GM21526 (cell line): ENCODE measurements around the gene NADSYN1.

Experiments
- ATAC-seq: cut with Tn5 transposase; IDR thresholded peaks from one replicate; pipeline ENCODE4 v1.9.1; 2021; ENCODE audit warnings: moderate library complexity; ENCODE audit not compliant: unreplicated experiment, low FRiP score

NADSYN1 gene

DNA sequence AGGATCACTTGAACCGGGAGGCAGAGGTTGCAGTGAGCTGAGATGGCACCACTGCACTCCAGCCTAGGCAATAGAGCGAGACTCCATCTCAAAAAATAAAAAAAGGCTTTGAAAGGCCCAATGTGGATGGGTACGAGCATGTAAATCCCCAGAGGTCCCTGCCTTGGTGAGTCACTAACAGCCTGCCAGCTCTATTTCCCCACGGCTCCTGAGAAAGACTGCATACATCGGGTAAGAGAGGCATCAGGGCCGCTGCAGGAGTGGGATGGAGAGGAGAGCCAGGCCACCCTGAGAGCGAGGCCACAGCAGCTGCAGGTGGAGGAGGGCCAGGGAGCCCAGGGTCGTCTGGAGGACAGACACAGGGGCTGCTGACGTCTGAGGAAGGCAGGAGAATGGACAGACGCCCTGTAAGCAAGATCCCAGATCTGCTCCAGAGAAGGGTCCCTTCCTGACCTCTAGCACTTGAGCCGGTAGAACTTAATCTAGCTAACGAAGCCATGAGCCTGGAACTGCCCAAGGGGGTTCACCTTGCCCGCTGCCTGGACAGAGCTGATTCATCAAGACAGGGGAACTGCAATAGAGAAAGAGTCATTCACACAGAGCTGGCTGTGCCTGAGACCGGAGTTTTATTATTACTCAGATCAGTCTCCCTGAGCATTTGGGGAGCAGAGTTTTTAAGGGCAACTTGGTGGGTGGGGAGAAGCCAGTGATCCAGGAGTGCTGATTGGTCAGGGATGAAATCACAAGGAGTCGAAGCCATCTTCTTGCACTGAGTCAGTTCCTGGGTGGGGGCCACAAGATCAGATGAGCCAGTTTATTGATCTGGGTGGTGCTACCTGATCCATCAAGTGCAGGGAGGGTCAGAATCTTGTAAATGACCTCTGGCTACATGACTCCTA is 90.1 kb downstream of the NADSYN1 start:
- no peak for ATAC-seq

- no peak for ATAC-seq
These were observed 90.9 kb downstream of the NADSYN1 start for GRCh38 chr11:71543866-71544265.

DNA sequence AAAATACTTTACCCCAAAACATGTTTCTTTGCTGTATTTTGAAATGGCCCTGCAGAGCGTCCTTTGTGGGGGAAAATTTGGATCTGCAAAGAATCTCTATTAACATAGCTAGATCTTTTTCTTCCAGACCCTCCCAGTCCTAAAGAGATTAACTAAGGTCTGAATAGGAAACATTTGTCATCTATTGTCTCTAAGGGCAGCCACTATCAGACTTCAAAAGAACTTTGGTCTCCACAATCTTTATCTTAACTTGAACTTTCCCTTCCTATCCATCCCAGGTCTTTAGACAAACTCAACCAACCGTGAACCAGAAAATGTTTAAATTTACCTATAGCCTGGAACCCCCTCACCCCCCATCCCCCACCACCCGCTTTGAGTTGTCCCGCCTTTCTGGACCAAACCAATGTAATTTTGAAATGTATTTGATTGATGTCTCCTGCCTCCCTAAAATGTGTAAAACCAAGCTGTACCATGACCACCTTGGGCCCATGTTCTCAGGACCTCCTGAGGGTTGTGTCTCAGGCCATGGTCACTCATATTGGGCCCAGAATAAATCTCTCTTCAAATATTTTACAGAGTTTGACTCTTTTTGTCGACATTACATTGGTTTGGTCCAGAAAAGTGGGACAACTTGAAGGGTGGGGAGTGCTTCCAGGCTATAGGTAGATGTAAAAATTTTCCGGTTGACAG is 91.7 kb downstream of the NADSYN1 start:
- no peak for ATAC-seq

DNA sequence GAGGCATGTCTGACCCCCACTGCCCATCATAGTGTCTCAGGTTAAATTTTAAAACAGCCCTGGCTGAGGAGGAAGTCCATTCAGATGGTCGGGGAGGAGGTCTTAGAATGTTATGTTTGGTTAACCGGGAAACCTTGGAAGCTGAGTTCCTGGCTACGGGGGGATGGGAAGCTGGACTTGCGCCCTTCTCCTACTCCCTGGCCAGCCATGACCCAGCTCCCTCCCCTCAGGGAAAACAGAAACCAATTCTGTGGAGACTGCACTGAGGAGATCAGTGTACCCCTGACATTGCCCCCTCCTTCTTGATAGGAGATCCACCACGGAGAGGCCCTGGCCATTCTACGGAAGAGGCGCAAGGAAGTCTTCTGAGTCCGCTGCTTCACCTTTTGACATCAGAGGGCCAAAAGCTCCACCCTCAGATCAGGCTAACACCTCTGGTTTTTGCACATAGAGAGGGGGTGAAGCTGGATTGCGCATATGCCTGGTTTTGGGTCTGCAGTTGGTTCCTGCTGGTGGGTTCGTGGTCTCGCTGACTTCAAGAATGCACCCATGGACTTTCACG is 92.5 kb downstream of the NADSYN1 start:
- no peak for ATAC-seq

DNA sequence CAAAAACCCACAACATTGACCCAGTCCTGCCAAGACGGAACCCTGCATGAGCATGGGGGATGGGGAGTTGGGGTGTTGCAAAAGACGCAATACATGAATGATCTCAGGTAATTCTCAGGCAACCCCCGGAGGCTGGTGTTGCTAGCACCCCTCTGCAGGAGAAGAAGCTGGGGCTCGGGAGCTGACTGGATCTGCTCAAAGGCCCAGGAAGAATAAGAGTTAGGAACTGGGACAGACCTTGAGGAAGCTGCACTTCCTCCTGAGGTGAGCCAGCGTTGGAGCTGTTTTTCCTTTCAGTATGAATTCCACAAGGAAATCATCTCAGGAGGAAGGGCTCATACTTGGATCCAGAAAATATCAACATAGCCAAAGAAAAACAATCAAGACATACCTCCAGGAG is 95.1 kb downstream of the NADSYN1 start, which contains the start of gene KRTAP5-9:
TSS of gene KRTAP5-9 (plus strand) at position 301 of the 400 bp plus-strand sequence. CDS start 238 bp downstream, outside the sequence.
- no peak for ATAC-seq

DNA sequence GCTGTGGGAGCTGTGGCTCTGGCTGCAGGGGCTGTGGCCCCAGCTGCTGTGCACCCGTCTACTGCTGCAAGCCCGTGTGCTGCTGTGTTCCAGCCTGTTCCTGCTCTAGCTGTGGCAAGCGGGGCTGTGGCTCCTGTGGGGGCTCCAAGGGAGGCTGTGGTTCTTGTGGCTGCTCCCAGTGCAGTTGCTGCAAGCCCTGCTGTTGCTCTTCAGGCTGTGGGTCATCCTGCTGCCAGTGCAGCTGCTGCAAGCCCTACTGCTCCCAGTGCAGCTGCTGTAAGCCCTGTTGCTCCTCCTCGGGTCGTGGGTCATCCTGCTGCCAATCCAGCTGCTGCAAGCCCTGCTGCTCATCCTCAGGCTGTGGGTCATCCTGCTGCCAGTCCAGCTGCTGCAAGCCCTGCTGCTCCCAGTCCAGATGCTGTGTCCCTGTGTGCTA is 95.7 kb downstream of the NADSYN1 start:
- no peak for ATAC-seq
